ENCODE results near the gene CAPS.

DNA sequence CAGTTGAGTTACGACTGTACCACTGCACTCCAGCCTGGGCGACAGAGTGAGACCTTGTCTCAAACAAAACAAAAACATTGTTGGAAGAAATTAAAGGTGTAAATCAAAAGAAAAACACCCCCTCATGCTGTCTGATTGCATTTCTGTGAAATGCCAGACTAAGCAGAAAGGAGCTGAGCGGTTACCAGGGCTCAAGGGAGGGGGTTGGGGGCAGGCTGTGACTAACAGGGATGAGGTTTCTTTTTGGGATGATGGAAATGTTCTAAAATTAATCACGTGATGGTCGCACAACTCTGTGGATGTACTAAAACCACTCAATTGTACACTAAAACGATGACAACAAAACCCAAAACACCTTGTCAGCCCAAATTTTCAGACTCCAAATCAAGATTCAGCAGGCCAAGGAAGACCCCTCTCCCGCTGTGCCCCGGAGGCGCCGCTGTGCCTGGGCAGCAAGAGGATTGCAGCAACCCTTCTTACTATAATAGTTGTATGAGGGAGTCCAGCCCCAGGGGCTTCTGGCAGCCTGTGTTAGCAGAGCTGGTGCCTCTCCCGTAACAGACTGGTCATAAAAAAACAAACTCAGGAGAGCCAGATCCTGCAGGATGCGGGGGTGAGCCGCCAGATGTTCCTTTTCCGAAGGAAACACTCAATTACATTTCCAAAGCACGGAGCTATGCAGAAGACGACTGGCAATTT, 20.9 kb downstream of the CAPS start:
- TF ChIP-seq, protein P1, sequence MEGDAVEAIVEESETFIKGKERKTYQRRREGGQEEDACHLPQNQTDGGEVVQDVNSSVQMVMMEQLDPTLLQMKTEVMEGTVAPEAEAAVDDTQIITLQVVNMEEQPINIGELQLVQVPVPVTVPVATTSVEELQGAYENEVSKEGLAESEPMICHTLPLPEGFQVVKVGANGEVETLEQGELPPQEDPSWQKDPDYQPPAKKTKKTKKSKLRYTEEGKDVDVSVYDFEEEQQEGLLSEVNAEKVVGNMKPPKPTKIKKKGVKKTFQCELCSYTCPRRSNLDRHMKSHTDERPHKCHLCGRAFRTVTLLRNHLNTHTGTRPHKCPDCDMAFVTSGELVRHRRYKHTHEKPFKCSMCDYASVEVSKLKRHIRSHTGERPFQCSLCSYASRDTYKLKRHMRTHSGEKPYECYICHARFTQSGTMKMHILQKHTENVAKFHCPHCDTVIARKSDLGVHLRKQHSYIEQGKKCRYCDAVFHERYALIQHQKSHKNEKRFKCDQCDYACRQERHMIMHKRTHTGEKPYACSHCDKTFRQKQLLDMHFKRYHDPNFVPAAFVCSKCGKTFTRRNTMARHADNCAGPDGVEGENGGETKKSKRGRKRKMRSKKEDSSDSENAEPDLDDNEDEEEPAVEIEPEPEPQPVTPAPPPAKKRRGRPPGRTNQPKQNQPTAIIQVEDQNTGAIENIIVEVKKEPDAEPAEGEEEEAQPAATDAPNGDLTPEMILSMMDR (IDR thresholded peaks at IDR 0.05; ENCODE audit: low read depth, low read length) = no peak
- no peak for TF ChIP-seq EZH2phosphoT487 (IDR thresholded peaks at IDR 0.05; ENCODE audit: low read depth)
